ENCODE data around the gene SYTL5.

The SYTL5 gene

DNA sequence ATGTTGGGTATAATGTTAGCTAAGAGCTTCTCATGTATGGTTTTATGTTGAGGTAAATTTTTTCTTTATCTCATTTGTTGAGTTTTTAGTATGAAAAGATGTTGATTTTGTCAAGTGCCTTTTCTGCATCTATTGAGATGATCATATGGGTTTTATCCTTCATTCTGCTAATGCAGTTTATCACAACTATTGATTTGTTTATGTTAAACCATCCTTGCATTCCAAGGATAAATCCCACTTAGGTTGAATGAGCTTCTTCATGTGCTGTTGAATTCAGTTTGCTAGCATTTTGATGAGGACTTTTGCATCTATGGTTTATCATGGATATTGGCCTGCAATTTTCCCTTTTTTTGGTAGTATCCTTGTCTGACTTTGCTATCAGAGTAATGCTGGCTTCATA, 93.3 kb downstream of the SYTL5 start:
- no peak for DNase-seq

DNA sequence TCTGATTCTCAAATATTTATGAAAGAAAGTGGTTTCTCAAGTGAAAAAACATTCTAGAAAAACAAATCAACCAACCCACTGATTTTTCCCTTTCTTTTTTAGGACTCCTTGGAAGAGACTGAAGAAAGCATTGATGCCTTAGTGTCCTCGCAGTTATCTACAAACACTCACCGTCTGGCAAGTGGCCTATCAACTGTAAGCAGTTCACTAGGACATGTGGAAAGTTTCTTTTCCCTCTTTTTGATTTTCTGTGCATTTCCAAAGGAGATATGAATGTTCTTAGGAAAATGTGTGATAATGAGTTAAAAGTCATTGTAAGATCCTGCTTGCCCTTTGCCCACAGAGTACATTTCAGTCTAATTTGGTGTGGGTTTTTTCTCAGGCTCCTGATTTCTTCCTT, 95.9 kb downstream of the SYTL5 start:
- no peak for DNase-seq

DNA sequence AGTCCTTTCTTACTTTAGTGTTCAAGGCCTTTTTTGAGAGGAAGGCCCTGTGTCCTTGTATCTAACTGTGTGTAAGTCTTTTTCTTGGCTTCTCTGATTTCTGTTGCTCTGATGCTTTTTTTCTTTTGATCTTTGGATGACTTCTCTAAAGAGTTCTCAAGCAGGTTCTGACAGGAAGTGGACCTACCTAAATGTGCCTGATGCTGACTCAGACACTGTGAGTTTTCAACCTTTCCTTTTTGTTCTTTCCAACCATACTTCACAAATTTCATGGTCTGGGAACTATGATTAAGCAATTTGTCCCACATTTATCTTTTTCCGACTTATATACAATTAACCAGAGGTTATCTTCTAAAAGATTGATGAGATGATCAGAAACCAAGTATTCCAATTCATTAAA, 96.5 kb downstream of the SYTL5 start:
- DNase-seq = no peak

DNA sequence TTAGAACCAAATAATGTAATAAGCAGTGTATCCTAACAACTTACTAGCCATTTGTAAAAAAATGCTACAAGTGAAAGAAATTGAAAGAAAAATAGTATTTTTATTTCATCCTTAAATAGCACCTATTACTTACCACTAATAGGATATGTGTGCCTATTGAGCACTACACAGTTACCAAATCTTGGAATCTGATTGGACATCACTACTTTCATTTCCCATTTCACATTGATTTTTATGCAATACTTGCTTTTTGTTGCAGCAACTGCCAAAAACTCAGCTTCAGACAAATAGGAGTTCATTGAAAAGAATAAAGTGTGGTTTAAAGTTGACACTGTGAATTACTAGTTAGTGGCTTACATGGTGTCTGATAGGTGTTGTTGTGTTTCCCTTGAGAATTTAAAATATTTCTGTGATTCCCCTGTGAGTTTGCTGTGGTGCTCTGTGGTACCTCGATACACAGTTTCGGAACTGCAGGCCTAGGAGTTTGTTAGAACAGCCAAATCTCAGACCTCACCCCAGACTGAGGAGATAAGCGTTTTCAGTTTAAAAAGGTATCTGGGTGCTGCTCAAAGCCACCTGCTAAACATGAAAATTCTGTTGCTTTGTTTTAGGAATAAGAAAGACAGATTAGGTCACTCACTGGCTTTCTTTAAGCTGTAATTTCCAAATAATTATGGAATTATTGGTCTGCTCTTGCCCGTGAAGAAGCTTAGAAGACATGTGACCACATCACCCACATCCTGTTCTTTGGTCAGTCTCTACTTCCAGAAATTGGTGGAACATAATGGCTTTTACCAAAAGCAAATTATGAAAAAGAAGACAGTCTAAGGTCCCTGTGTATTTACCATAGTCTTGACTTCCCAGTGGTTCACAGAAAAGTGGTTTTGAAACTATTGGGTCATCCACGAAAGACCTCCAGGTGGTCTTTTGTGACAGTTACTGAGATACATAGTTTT, 97.8 kb downstream of the SYTL5 start:
- DNase-seq = no peak

DNA sequence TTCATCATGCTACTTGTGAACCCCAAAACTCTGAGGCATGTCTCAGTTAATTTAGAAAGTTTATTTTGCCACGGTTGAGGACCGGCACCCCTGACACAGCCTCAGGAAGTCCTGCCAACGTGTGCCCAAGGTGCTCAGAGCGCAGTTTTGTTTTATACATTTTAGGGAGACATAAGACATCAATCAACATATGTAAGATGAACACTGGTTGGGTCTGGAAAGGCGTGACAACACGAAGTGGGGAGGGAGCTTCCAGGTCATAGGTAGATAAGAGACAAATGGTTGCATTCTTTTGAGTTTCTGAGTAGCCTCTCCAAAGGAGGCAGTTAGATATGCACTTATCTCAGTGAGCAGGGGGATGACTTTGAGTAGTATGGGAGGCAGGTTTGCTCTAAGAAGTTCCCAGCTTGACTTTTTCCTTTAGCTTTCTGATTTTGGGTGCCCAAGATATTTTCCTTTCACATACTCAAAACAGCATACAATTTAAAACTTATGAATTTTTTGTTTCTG, 98.9 kb downstream of the SYTL5 start:
- DNase-seq = no peak

DNA sequence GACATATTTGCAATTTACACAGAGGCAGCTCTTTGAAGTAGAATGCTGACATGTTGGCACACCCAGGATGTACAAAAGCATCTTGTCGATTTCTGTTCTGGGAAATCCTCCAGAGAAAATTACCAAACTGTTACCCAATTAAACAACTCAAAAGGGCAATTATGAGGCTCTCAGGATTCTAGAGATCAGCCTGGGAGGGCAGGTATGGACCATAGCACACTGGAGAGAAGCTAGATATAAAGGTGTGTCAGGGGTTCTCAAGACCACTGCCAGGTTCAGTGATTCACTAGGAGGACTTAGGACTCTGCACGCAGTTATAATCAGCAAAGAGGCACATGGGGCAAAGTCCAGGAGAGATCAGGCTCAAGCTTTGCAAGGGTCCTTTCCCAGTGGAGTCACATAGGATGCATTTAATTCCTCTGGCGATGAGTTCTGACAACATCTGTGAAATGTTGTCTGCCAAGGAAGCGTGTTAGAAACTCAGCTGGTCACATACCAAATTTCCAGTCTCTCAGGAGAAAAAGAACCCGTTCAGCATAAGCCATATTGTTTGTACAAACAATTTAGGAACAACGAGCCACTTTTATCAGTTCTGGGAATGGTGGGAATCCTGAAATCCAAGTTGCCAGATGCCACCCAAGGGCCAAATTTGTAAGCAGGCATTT, 100.8 kb downstream of the SYTL5 start:
- no peak for DNase-seq

DNA sequence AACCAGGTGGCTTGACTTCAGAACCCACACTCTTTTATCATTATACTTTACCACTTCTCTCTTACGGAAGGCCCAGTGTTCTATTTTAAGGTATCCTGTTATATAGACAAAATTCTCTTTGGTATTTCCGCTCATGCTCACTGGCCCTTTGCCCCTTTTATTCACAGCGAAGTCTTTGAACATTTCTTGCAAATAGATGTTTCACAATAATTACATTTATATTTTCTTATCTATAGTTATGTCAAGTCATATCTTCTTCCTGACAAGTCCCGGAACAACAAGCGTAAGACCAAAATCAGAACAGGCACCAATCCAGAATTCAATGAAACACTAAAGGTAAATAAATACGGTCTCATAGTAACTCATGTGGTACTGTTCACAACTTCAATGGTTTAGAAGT, 102.0 kb downstream of the SYTL5 start:
- no peak for DNase-seq

DNA sequence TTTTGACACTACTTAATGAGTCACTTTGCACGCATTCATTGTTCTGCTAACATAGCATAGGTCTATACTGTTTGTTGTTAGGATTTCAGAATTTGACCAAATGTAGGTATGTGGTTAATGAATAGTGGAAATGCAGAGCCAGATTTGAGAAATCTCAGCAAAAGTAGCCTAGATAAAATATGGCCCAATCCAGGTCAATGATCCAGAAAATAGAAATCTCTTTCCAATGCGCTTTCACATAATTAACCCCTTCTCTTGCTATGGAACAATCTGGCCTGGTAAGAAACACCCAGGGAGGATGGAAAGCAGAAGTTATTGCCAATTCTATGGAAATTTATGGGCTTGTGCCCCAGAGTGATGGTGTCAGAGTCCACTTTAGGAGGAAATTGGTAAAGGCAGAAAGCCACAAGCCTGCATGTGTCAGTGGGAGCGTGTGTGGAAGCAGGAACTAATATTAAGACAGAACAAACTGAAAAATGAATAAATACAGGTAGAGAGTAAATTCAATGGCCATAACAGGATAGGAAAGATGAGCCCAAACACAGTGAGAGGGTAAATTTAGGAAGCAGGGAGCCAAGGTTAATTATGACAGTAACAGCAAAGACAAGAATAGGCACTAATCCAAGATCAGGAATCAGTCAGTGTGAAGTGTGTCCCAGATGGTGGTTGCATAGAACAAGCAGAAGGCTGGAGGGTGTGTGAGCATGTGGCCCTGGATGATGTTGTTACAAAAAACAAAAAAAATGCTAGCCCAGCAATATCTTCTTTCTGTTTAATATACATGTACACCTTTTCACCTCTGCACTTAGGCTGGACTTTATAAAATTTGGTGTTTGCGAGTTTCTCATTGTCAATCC, 102.9 kb downstream of the SYTL5 start:
- no peak for DNase-seq

DNA sequence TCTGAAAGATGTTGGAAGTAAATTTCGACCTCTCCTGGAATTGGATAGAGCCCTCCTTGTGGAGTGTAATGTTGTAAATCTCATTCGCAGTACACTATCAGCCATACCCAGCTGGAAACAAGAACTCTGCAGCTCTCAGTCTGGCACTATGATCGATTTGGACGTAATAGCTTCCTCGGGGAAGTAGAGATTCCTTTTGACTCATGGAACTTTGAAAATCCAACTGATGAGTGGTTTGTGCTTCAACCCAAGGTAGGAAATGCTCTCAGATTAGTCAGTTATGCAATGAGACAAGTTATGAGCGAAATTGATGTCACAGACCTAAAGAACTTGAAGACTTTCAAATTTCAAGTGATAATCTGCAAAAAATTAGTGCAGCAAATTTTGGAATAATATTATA, 103.9 kb downstream of the SYTL5 start:
- no peak for DNase-seq

DNA sequence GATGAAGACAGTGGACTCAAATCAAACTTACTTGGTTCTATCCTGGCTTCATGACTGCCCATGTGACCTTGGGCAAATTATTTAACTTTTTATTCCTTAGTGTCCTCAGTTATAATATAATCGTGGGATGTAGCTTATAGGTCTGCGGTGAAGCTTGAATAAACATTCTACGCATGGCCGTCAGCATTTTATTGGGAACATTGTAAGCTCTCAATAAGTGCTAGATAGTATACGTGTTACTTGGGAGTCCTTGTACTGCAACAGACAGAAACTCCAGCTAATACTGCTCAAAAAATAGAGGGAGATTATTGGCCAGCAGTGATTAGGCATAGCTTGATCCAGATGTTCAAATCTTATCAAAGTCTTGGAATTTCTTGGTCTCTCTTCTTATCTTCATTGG, 104.8 kb downstream of the SYTL5 start:
- DNase-seq = no peak

DNA sequence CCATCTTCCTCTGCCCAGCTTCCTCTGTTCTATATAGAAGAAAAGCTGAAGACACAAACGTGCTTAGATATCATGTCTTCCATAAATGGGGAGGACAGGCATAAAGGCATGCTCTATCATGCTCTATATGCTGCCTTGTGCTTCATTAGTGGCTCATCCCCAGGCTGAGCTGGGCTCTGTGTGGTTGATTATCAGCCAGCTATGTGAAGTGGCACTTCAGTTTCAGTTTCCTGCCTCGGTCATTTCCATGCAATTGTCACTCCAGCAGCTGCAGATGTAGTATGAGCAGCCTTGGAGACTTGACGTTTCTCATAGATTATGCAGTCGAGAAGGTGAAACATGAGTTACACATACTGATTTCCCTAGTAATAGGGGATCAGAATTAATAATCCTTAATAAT, 106.2 kb downstream of the SYTL5 start:
- no peak for DNase-seq

DNA sequence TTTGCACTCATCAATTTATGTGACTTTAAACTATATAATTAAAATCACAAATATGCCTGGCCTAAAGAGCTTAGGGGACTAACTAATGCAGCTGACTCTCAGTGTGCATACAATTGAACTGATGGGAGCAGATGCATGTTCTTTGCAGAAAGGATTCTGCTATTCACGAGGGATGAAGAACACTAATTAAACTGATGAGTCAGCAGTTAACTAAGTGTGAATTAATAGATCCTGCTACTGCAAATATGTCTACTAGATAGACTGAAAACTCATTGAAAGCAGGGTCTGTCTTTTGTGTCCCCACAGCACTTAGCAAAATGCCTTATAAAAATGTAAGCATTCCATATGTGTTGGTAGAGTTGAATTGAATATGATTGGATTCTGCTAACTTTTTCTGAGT, 110.4 kb downstream of the SYTL5 start:
- DNase-seq = no peak

DNA sequence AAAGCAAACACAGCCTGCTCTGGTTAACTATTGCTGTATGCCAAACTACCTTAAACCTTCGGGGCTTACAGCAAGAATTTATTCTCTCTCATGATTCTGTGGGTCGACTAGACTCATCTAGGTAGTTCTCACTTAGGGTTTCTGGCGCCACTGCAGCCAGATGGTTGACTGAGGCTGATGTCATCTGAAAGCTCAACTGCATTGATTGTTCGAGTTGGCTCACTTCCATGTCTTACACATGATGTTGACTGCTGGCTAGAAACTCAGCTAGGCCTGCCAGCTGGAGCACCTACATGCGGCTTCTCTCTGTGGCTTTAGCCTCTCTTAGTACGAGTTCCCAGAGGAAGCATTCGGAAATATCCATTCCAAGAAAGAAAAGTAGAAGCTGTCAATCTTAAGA, 111.1 kb downstream of the SYTL5 start:
- no peak for DNase-seq

DNA sequence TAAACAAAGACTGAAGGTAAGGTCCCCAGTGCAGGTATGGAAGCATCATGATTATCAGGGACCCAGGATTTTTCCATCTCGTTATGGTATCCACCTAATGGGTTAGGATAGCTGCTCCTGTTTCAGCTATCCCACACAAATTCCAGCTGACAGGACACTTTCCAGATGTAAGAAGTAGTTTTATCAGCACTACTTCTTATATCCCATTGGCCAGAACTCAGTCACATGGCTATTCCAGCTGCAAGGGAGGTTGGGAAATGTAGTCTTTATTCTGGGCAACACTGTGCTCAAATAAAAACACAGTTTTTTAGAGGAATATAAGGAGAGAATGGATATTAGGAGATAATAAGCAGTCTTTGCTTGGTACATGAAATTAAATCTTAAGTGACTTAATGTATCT, 117.6 kb downstream of the SYTL5 start:
- DNase-seq = no peak

DNA sequence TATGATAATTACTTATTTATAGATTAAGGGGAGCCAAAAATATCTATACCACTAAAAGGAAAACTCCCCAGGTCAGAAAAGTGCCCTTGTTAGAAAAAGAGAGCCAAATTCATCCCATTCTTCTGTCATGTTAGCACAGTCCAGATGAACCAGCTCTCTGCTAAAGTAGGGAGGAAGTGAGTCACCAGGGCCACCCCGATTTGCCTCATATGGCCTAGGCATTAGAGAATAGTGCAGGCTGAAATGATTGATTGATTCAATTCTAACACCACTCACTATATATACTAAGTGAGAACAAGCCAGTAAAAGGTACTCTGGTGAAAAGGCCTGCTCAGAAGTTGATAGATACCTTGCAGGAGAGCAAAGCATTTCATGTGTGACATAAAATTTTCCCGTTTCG, 119.8 kb downstream of the SYTL5 start:
- DNase-seq = no peak

DNA sequence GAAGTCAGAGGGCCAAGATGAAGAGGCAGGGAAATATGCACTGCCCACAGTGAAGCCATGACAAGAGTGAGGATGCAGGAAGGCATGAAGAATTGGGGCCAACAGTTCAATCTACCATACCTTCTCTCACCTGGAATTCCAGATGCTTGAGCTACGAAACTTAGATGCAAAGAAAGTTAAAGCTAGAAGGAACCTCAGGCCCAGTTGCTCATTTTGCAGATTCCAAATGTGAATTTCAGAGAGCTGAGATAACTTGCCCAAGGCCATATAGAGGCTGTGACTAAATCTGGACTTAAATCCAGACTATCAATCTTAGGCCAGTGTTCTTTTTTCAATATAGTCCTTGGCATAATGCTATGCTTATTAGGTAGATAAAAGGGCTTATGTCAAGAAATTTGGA, 121.6 kb downstream of the SYTL5 start:
- no peak for DNase-seq

DNA sequence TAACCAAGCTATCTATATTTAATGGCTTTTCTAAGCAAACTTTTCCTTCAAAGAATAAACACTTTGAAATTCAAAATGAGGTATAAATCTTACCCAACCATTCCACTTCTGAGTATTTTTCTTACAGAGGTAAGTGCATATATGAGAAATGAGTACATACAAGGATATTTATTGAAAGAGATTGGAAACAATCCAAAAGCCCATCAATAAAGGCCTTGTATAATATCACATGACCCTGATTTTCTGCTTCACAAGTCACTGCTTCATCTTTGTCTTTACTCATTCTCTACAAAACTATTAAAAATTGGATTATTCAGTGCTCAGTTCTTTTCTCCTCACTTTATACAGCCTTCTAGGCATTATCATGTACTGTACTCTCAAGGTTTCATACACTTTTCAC, 123.0 kb downstream of the SYTL5 start:
- no peak for DNase-seq

DNA sequence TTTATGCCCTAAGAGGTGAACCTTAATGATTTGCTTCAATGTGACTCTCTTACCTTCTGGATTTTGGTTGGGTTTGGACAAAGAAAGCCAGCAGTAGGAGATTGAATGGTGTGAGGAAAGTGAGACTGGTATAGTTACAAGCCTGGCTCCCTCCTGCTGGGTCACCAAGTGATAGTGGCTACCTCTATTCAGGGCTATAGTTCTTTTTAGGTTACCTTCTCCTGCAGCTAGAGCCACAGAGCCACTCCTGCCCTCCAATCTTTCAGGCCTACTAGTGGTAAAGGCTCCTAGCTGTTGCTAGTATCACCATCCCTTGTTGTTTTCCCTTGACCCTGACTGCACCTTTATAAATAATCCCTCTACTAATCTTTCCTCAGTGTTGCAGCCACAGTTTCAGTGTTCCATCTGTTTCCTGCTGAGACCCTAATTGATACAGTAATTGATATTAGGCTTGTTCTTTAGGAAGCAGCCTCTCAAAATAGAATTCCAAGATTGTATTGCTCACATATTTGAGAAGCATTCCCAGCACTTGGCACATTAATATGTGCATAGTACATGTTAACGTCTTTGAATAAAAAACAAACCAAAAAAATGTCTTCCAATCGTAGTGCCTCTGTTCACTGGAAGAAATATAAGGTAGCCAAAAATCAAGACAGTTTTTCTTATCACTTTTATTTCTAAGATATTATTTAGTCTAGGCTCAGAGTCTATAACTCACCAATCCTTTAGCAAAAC, 132.0 kb downstream of the SYTL5 start:
- DNase-seq = no peak

DNA sequence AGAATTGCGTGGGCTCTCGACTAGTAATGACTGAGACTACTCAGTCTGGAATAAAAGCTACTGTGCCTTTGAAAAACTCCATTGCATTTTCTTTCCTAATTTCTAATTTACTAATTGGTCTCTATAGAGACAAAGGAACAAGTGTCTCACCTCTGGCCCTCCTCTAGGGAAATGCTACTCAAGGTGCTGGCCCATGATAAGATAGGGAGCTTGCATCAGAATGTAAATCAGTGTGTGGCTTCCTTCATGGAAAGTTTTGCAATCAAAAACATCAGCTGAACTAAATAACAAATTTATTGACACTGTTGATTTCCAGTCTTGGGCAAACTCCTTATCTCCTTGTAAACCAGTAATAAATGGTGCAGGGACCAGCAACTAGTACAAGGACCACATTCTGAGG, 132.5 kb downstream of the SYTL5 start:
- no peak for DNase-seq

DNA sequence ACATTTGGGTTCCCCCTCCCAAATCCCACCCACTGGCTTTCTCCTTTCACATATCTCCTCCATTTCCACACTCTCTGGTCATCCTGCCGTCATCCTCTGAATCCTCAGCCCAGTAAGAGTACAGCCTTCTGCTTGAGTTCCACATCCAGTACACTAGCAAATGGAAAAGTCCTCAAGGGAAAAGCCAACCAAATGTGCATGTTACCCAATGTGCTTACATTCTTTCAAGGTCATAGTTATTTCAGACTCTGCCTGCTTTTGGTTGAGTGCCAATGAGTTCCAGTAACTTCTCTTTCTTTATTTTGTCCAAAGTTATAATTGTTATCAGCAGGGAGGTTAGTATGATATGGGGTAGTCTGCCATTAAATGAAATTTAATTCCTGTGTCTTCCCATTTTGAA, 136.3 kb downstream of the SYTL5 start:
- DNase-seq = no peak

DNA sequence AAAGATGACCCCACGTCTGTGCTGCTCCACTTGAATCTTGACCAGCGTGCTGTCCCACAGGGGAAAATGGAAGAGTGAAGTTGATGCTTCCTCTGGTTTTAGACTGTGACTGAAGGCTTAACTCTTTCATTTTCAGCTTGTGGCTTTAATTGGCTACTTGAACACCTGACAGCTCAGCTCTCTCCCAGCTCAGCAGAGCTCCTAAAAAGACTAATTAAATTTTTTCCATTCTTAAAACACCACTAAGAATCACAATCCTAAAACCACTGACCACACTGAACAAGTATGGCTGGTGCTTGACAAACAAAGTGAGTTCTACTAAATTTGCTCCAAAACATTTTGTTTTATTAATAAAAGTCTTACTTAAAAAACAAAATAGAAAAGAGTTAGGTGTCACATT, 142.7 kb downstream of the SYTL5 start:
- DNase-seq = no peak

DNA sequence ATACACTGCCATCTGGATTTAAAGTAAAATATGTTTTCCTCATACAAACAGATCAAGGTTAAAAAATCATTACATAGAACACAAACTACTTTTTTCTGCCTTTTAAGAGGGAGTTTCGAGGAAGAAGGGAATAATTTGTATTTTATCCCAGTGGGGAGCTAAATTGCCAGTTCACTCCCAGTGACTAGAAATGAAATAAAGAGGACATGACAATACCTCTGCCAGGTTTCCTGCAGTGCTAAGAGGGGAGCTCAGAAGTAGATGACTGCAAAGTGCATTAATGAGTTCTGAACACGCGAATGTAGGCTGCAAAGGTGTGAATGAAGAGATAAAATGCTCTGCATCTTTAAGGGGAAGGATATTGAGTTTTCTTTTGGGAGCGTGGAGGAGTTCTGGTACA, 144.6 kb downstream of the SYTL5 start:
- DNase-seq = no peak

DNA sequence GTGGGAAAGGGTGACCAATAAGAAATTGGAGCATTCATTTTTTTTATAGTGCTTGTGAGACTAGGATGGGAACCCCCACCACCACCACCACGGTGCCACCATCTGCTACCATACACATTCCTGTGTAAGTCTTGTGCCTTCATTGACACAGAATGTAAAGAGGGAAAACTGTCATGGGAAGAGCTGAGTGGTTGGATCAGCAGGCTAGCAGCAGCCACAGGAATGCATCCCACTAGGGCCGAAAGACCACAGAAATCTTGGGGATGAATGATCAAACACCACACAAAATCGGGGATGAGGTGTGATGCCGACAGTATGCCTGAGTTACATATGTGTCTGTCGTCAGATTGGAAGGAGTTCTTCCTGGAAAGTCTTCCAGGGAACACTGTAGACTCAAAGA, 145.1 kb downstream of the SYTL5 start:
- no peak for DNase-seq
